ENCODE data around the gene PLEKHG5. TPM values are rescaled to one million over a fixed set of nuclear protein-coding genes. Genes with fewer than 3 reads are reported as not detected.

PLEKHG5 gene
- total and polyA plus RNA-seq, 2 donors (not counting 1 experiment from before 2014, with no cell fraction given): 0.42 to 3.3 TPM

- TF ChIP-seq CTCF (conservative IDR thresholded peaks at IDR 0.05 in 1 of 2, IDR thresholded peaks at IDR 0.05 in 1 of 2; ENCODE audit: low read depth in 1 of 2, low read length in 2 of 2): no peak
- no peak for TF ChIP-seq EZH2 (IDR thresholded peaks at IDR 0.05; ENCODE audit: low read length, missing control alignments)
- Histone ChIP-seq H3K4me3 (replicated peaks in 1 of 4; ENCODE audit: control extremely low read depth in 1 of 4, insufficient read depth in 1 of 4, low read depth in 3 of 4, low read length in 4 of 4) (no peak overlapping the region), H3K27ac (ENCODE audit: insufficient read depth, low read length) (no peak overlapping the region), H4K20me1 (ENCODE audit: control insufficient read depth, extremely low read depth, insufficient read depth, low read length) (no peaks in the 10 kb centered on the region), H3K36me3 (ENCODE audit: control insufficient read depth, insufficient read depth, low read length) (no peaks in the 10 kb centered on the region), H3K27me3 (ENCODE audit: control insufficient read depth, insufficient read depth, low read length) (no peaks in the 10 kb centered on the region), H3K9ac (ENCODE audit: insufficient read depth, low read length) (no peak overlapping the region), H3K4me2 (ENCODE audit: extremely low read depth, insufficient read depth, low read length) (no peak overlapping the region), H3K4me1 (ENCODE audit: control insufficient read depth, extremely low read depth, insufficient read depth, low read length) (no peaks in the 10 kb centered on the region), H2AFZ (ENCODE audit: low read length) (no peak overlapping the region), H3K9me3 (ENCODE audit: control insufficient read depth, insufficient read depth, low read depth, low read length) (no peaks in the 10 kb centered on the region), H3K79me2 (ENCODE audit: control insufficient read depth, insufficient read depth, low read length) (no peaks in the 10 kb centered on the region)
- DNase-seq (ENCODE audit: low read depth in 2 of 2): no peak
Measured at GRCh38 chr1:6510493-6510892, 19.0 kb upstream of the PLEKHG5 start.

- Histone ChIP-seq H3K4me3 (replicated peaks in 1 of 4; ENCODE audit: control extremely low read depth in 1 of 4, insufficient read depth in 1 of 4, low read depth in 3 of 4, low read length in 4 of 4) (no peak overlapping the region), H2AFZ (ENCODE audit: low read length) (no peak overlapping the region), H4K20me1 (ENCODE audit: control insufficient read depth, extremely low read depth, insufficient read depth, low read length) (no peaks in the 10 kb centered on the region), H3K9me3 (ENCODE audit: control insufficient read depth, insufficient read depth, low read depth, low read length) (no peaks in the 10 kb centered on the region), H3K36me3 (ENCODE audit: control insufficient read depth, insufficient read depth, low read length) (no peaks in the 10 kb centered on the region), H3K27me3 (ENCODE audit: control insufficient read depth, insufficient read depth, low read length) (no peaks in the 10 kb centered on the region), H3K4me2 (ENCODE audit: extremely low read depth, insufficient read depth, low read length) (no peak overlapping the region), H3K27ac (ENCODE audit: insufficient read depth, low read length) (no peak overlapping the region), H3K4me1 (ENCODE audit: control insufficient read depth, extremely low read depth, insufficient read depth, low read length) (no peaks in the 10 kb centered on the region), H3K79me2 (ENCODE audit: control insufficient read depth, insufficient read depth, low read length) (no peaks in the 10 kb centered on the region), H3K9ac (ENCODE audit: insufficient read depth, low read length) (no peak overlapping the region)
- no peak for DNase-seq (ENCODE audit: low read depth in 2 of 2)
- TF ChIP-seq EZH2 (IDR thresholded peaks at IDR 0.05; ENCODE audit: low read length, missing control alignments) (no peak), CTCF (conservative IDR thresholded peaks at IDR 0.05 in 1 of 2, IDR thresholded peaks at IDR 0.05 in 1 of 2; ENCODE audit: low read depth in 1 of 2, low read length in 2 of 2) (no peak)
Measured at GRCh38 chr1:6509919-6510291, 18.4 kb upstream of the PLEKHG5 start.

GRCh38 chr1:6509220-6509918, 17.9 kb upstream of the PLEKHG5 start:
- TF ChIP-seq CTCF (conservative IDR thresholded peaks at IDR 0.05 in 1 of 2, IDR thresholded peaks at IDR 0.05 in 1 of 2; ENCODE audit: low read depth in 1 of 2, low read length in 2 of 2): no peak
- no peak for TF ChIP-seq EZH2 (IDR thresholded peaks at IDR 0.05; ENCODE audit: low read length, missing control alignments)

More at GRCh38 chr1:6509220-6509918, 17.9 kb upstream of the PLEKHG5 start:
- Histone ChIP-seq H3K79me2 (ENCODE audit: control insufficient read depth, insufficient read depth, low read length) (no peaks in the 10 kb centered on the region), H3K4me3 (replicated peaks in 1 of 4; ENCODE audit: control extremely low read depth in 1 of 4, insufficient read depth in 1 of 4, low read depth in 3 of 4, low read length in 4 of 4) (no peak overlapping the region), H3K27ac (ENCODE audit: insufficient read depth, low read length) (no peak overlapping the region), H4K20me1 (ENCODE audit: control insufficient read depth, extremely low read depth, insufficient read depth, low read length) (no peaks in the 10 kb centered on the region), H3K9ac (ENCODE audit: insufficient read depth, low read length) (no peak overlapping the region), H3K4me1 (ENCODE audit: control insufficient read depth, extremely low read depth, insufficient read depth, low read length) (no peaks in the 10 kb centered on the region), H3K27me3 (ENCODE audit: control insufficient read depth, insufficient read depth, low read length) (no peaks in the 10 kb centered on the region), H3K36me3 (ENCODE audit: control insufficient read depth, insufficient read depth, low read length) (no peaks in the 10 kb centered on the region), H3K4me2 (ENCODE audit: extremely low read depth, insufficient read depth, low read length) (no peak overlapping the region), H3K9me3 (ENCODE audit: control insufficient read depth, insufficient read depth, low read depth, low read length) (no peaks in the 10 kb centered on the region), H2AFZ (ENCODE audit: low read length) (no peak overlapping the region)
- no peak for DNase-seq (ENCODE audit: low read depth in 2 of 2)
